CD4-positive, alpha-beta T cell treated with Interferon alpha-2 for 1 hour (primary cell): ENCODE measurements around the gene MGMT.

Experiments used
- DNase-seq, 2 donors: peaks; one replicate each; pipeline ENCODE4 v3.0.0-alpha.2; 2020 to 2022

MGMT gene

GRCh38 chr10:129815898-129816655 is 349.0 kb downstream of the MGMT start:
- DNase-seq = no peak

- no peak for DNase-seq
Measured at GRCh38 chr10:129816656-129817045, 349.6 kb downstream of the MGMT start.
